ENCODE measurements around the gene ADAMTSL4. TPM values are rescaled to one million over a fixed set of nuclear protein-coding genes. Genes with fewer than 3 reads are reported as not detected.

Gene ADAMTSL4
- total and polyA plus RNA-seq, 11 donors = 19.2 to 69.0 (median 41.1) TPM

- no peaks in the 10 kb centered on the region for H3K27me3 ChIP-seq
- H3K36me3 ChIP-seq = peaks cover 0 to 22% (median 17%) of the 10 kb centered on the region in 9 donors
- no peak for ATAC-seq
- peak overlapping the region; percentile 94 to 100 (median 100) for H3K27ac ChIP-seq
- TF ChIP-seq CTCF (IDR thresholded peaks at IDR 0.05) (no peak), POLR2A (IDR thresholded peaks at IDR 0.05) (no peak)
- H3K4me3 ChIP-seq = peak overlapping the region in 9 of 12 donors; percentile 23 to 50 (median 33)
- WGBS, 4 donors = 72 to 83% (median 79%) methylated on average over 12 of the region's 12 CpGs
- H3K9me3 ChIP-seq = no peaks in the 10 kb centered on the region
- DNase-seq = no peak
- intact Hi-C loops (cut with DNase I) = loop anchor here in 1 of 10 donors (10.0 kb wide), 2 partner anchors 128 to 202 kb away; partner anchors contain the start of genes GOLPH3L and RPRD2
- H3K4me1 ChIP-seq = peaks cover 38 to 100% (median 95%) of the 10 kb centered on the region in 12 donors
Measured at GRCh38 chr1:150566589-150567340, 17.6 kb downstream of the ADAMTSL4 start.

GRCh38 chr1:150567341-150567716 is 18.1 kb downstream of the ADAMTSL4 start:
- ATAC-seq (peak in 1 of 4 donors; percentile 4), DNase-seq (no peak)
- 21 to 26% (median 23%) methylated on average over 3 of the region's 3 CpGs for WGBS, 4 donors
- intact Hi-C loops (cut with DNase I) = loop anchor here in 1 of 10 donors (10.0 kb wide), 2 partner anchors 127 to 203 kb away; partner anchors contain the start of genes GOLPH3L and RPRD2
- no peaks in the 10 kb centered on the region for H3K27me3 ChIP-seq
- no peak for TF ChIP-seq CTCF (IDR thresholded peaks at IDR 0.05)
- TF ChIP-seq POLR2A (IDR thresholded peaks at IDR 0.05) = no peak
- peak overlapping the region in 10 of 12 donors; percentile 20 to 50 (median 32) for H3K4me3 ChIP-seq
- peaks cover 38 to 100% (median 97%) of the 10 kb centered on the region in 12 donors for H3K4me1 ChIP-seq
- peaks cover 0 to 27% (median 23%) of the 10 kb centered on the region in 9 donors for H3K36me3 ChIP-seq
- H3K9me3 ChIP-seq = no peaks in the 10 kb centered on the region
- peak overlapping the region; percentile 94 to 100 (median 100) for H3K27ac ChIP-seq

- WGBS, 4 donors = 0 to 4% (median 2%) methylated on average over 9 to 10 of the region's 10 CpGs
- TF ChIP-seq CTCF (IDR thresholded peaks at IDR 0.05) (no peak), POLR2A (IDR thresholded peaks at IDR 0.05) (no peak)
- Histone ChIP-seq H3K27ac (peak overlapping the region; percentile 94 to 100 (median 100)), H3K36me3 (peaks cover 0 to 34% (median 29%) of the 10 kb centered on the region in 9 donors), H3K4me3 (peak overlapping the region in 10 of 12 donors; percentile 20 to 50 (median 32)), H3K4me1 (peaks cover 32 to 100% (median 97%) of the 10 kb centered on the region in 12 donors), H3K9me3 (no peaks in the 10 kb centered on the region), H3K27me3 (no peaks in the 10 kb centered on the region)
- DNase-seq = peak; percentile 70 to 81 (median 79)
- ATAC-seq = peak; percentile 61 to 83 (median 72)
- intact Hi-C loops (cut with DNase I) = loop anchor here in 1 of 10 donors (10.0 kb wide), 2 partner anchors 127 to 203 kb away; partner anchors contain the start of genes GOLPH3L and RPRD2
Measured at GRCh38 chr1:150567717-150568593, 18.7 kb downstream of the ADAMTSL4 start.
